Tibial nerve (tissue), 4 donors: ENCODE data around the gene HMCN2. TPM values are rescaled to one million over a fixed set of nuclear protein-coding genes. Genes with fewer than 3 reads are reported as not detected.

ENCODE experiments used
- DNase-seq, 2 donors: peaks; one replicate each; pipeline ENCODE4 v3.0.0-alpha.2; 2019; ENCODE audit warnings: low spot score in 2 of 2
- H3K27ac ChIP-seq, 4 donors: fragments of 200-600 bp; sonication (generic) in 3 of 4; one replicate each; pipeline ENCODE4 v1.5.1; 2017 to 2019; ENCODE audit warnings: mild to moderate bottlenecking in 1 of 4
- H3K27me3 ChIP-seq, 2 donors: fragments of 200-600 bp; sonication (generic) in 1 of 2; one replicate each; pipeline versions ENCODE4 v1.5.1 to v1.6.0; 2017 to 2019
- H3K36me3 ChIP-seq, 3 donors: fragments of 200-600 bp; sonication (generic); one replicate each; pipeline ENCODE4 v1.5.1; 2018 to 2019
- H3K4me1 ChIP-seq, 4 donors: fragments of 200-600 bp; sonication (generic) in 3 of 4; one replicate each; pipeline ENCODE4 v1.5.1; 2017 to 2019
- H3K4me3 ChIP-seq, 4 donors: fragments of 200-600 bp; sonication (generic) in 3 of 4; one replicate each; pipeline ENCODE4 v1.5.1; 2017 to 2019; ENCODE audit warnings: mild to moderate bottlenecking in 1 of 4, moderate library complexity in 1 of 4
- H3K9me3 ChIP-seq, 4 donors: fragments of 200-600 bp; sonication (generic) in 3 of 4; one replicate each; pipeline ENCODE4 v1.5.1; 2017 to 2019
- EP300 ChIP-seq, 2 donors: sonication (generic); formaldehyde crosslinking; IDR thresholded peaks; one replicate each; pipeline ENCODE4 v1.6.1; 2017; ENCODE audit warnings: antibody characterized with exemption in 2 of 2, mild to moderate bottlenecking in 1 of 2
- POLR2A ChIP-seq, 2 donors: fragments of 450-650 bp; IDR thresholded peaks; one replicate each; pipeline ENCODE4 v1.6.1; 2017; ENCODE audit warnings: antibody characterized with exemption in 2 of 2, mild to moderate bottlenecking in 2 of 2, moderate library complexity in 2 of 2
- WGBS, 2 donors: methylation state at CpG; one replicate each; pipeline ENCODE4 v1.1.5; 2018; 5-methylcytosine and 5-hydroxymethylcytosine counted together
- total RNA-seq, 4 donors: library from RNA; depleted of rRNA; stranded (reverse); fragments of >200 nt; gene quantifications; one replicate each; pipeline ENCODE4 v1.1.0, GENCODE V29; 2016
- TF ChIP-seq, protein P1 (sequence below), 5 experiments: fragments of 200-600 bp in 3 of 5; fragments of 450-650 bp in 2 of 5; sonication (generic) in 3 of 5; IDR thresholded peaks; one replicate each; pipeline ENCODE4 v1.5.1; 2016 to 2019; ENCODE audit warnings: antibody characterized with exemption in 5 of 5, mild to moderate bottlenecking in 3 of 5, moderate library complexity in 2 of 5

HMCN2 gene
- total RNA-seq, 4 donors from 2014 or later, result 0.90 to 53.7 (median 20.3) TPM

DNA sequence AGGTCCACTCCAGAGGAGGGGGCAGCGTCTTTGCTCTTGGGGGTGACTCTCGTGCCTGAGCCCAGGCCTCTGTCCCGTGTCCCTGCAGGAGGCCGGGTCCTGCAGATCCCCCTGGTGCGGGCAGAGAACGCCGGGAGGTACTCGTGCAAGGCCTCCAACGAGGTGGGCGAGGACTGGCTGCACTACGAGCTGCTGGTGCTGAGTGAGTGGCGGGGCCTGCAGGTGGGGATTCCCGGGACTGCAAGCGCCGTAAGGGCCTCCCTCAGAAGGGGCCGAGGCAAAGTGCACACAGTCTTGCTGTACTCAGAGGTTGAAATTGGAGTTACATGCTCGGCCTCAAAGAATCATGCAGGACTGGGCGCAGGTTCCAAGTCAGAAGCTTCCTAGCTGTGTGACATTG lies 116.5 kb downstream of the HMCN2 start:
- 72 to 77% methylated on average over 18 of the region's 18 CpGs for WGBS, 2 donors
- H3K9me3 ChIP-seq, result no peaks in the 10 kb centered on the region
- no peak overlapping the region for H3K4me3 ChIP-seq
- DNase-seq, result no peak
- H3K4me1 ChIP-seq, result no peaks in the 10 kb centered on the region
- no peak for TF ChIP-seq POLR2A (IDR thresholded peaks at IDR 0.05)
- TF ChIP-seq, protein P1, sequence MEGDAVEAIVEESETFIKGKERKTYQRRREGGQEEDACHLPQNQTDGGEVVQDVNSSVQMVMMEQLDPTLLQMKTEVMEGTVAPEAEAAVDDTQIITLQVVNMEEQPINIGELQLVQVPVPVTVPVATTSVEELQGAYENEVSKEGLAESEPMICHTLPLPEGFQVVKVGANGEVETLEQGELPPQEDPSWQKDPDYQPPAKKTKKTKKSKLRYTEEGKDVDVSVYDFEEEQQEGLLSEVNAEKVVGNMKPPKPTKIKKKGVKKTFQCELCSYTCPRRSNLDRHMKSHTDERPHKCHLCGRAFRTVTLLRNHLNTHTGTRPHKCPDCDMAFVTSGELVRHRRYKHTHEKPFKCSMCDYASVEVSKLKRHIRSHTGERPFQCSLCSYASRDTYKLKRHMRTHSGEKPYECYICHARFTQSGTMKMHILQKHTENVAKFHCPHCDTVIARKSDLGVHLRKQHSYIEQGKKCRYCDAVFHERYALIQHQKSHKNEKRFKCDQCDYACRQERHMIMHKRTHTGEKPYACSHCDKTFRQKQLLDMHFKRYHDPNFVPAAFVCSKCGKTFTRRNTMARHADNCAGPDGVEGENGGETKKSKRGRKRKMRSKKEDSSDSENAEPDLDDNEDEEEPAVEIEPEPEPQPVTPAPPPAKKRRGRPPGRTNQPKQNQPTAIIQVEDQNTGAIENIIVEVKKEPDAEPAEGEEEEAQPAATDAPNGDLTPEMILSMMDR (IDR thresholded peaks at IDR 0.05), result no peak
- no peak for TF ChIP-seq EP300 (IDR thresholded peaks at IDR 0.05)
- H3K27ac ChIP-seq, result no peak overlapping the region
- no peaks in the 10 kb centered on the region for H3K36me3 ChIP-seq
- H3K27me3 ChIP-seq, result no peaks in the 10 kb centered on the region

DNA sequence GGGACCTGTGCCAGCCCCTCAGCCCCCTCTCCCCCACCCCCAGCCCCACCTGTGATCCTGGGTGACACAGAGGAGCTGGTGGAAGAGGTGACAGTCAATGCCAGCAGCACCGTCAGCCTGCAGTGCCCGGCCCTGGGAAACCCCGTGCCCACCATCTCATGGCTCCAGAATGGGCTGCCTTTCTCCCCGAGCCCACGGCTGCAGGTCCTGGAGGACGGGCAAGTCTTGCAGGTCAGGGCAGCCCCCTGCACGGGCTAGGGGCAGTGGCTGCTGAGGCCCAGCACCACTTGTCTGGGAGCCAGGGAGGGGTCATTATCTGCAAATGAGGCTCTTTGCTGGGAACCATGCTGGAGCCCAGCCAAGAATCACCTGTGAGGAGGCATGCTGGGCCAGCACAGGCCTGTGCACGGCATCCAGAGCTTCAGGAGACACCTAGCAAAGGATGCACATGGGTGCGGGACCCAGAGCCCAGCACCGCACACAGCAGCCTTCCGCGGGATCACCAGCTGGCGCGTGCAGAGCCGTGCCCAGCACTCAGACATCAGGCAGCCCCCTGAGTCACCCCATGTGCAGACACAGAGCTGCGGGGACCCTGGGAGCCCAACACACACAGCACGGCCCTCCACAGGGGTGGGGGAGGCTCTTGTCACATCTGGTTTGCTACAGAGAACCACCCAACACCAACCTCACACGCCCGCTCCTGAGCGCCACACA lies 117.2 kb downstream of the HMCN2 start:
- Histone ChIP-seq H3K9me3 (no peaks in the 10 kb centered on the region), H3K4me3 (no peak overlapping the region), H3K27me3 (no peaks in the 10 kb centered on the region), H3K36me3 (no peaks in the 10 kb centered on the region), H3K4me1 (no peaks in the 10 kb centered on the region), H3K27ac (no peak overlapping the region)
- TF ChIP-seq EP300 (IDR thresholded peaks at IDR 0.05), result no peak
- TF ChIP-seq, protein P1 (IDR thresholded peaks at IDR 0.05), result no peak
- no peak for TF ChIP-seq POLR2A (IDR thresholded peaks at IDR 0.05)
- no peak for DNase-seq
- 63 to 84% methylated on average over 3 to 15 of the region's 20 CpGs for WGBS, 2 donors

DNA sequence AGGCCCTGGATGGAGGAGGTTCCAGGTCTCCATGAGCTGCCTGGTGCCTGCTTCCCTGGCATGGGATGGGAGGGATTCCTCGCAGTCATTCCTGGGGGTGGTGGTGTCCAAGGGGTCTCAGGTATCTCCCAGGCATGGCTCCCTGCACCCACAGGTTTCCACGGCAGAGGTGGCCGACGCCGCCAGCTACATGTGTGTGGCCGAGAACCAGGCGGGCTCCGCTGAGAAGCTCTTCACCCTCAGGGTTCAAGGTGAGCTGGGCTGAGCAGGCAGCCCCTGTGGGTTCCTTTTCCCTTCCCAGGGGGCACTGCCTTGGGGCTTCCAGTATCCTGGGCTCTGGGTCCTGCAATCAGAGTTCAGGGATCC lies 117.8 kb downstream of the HMCN2 start:
- H3K9me3 ChIP-seq, result no peaks in the 10 kb centered on the region
- TF ChIP-seq, protein P1 (IDR thresholded peaks at IDR 0.05), result no peak
- no peak for TF ChIP-seq POLR2A (IDR thresholded peaks at IDR 0.05)
- TF ChIP-seq EP300 (IDR thresholded peaks at IDR 0.05), result no peak

DNA sequence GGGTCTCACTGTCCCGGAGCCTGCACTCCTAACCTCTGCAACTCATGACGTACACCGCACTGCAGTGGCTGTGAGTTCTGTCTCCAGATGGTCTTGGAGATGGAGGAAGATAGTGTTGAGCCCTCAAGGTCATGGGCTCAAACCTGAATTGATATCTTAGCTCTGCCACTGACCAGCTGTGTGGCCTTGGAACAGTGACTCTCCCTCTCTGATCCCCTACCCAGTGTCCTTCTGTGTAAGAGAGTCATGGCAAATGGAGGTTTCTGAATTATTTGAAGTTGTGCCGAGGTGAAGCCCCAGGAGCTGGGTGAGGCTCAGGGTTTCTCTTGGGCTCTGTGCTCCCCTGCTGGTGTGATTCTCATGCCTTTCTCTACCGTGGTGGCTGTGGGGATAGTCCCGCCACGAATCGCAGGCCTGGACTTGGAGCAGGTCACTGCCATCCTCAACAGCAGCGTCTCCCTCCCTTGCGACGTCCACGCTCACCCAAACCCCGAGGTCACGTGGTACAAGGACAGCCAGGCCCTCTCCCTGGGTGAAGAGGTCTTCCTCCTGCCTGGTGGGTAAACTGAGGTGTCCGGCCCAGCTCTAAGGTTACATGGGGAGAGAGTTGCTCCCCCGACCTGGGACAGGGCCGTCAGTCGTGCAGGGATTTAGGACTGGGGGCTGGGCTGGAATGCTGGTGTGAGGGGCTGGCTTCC lies 118.6 kb downstream of the HMCN2 start:
- H3K27ac ChIP-seq, result no peak overlapping the region
- DNase-seq, result no peak
- no peaks in the 10 kb centered on the region for H3K9me3 ChIP-seq
- TF ChIP-seq POLR2A (IDR thresholded peaks at IDR 0.05) (no peak), EP300 (IDR thresholded peaks at IDR 0.05) (no peak)
- TF ChIP-seq, protein P1 (IDR thresholded peaks at IDR 0.05), result no peak
- H3K36me3 ChIP-seq, result no peaks in the 10 kb centered on the region
- no peaks in the 10 kb centered on the region for H3K27me3 ChIP-seq
- no peak overlapping the region for H3K4me3 ChIP-seq
- 65 to 81% methylated on average over 8 to 18 of the region's 18 CpGs for WGBS, 2 donors
- no peaks in the 10 kb centered on the region for H3K4me1 ChIP-seq

More for the DNA sequence above, 117.8 kb downstream of the HMCN2 start:
- no peak for DNase-seq
- H3K4me1 ChIP-seq, result no peaks in the 10 kb centered on the region
- no peak overlapping the region for H3K4me3 ChIP-seq
- no peak overlapping the region for H3K27ac ChIP-seq
- 100% methylated on average over 2 of the region's 8 CpGs; no CpG with 5 or more reads in 1 of the 2 donors for WGBS, 2 donors
- no peaks in the 10 kb centered on the region for H3K36me3 ChIP-seq
- no peaks in the 10 kb centered on the region for H3K27me3 ChIP-seq

DNA sequence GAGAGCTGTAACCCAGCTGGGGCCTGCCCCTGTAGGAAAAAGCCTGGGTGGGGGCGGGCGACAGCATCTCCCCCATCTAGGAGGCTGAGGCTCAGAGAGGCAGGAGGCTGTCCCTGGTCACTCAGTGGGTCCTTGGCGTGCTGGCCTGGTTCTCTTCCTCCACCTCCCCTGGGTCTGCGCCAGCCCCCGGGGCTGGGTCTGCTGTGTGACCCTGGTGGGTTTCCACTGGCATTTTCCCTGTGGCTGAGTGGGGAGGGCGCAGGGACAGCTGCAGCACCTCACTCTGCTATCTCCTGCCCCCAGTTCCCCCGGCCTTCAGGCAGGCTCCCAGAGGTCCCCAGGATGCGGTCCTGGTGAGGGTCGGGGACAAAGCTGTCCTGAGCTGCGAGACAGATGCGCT lies 119.7 kb downstream of the HMCN2 start:
- no peak overlapping the region for H3K27ac ChIP-seq
- H3K4me1 ChIP-seq, result no peaks in the 10 kb centered on the region
- DNase-seq, result no peak
- H3K27me3 ChIP-seq, result no peaks in the 10 kb centered on the region
- H3K4me3 ChIP-seq, result no peak overlapping the region
- H3K36me3 ChIP-seq, result no peaks in the 10 kb centered on the region
- 69 to 84% methylated on average over 3 to 6 of the region's 11 CpGs for WGBS, 2 donors
- TF ChIP-seq EP300 (IDR thresholded peaks at IDR 0.05) (no peak), POLR2A (IDR thresholded peaks at IDR 0.05) (no peak)
- TF ChIP-seq, protein P1 (IDR thresholded peaks at IDR 0.05), result no peak
- no peaks in the 10 kb centered on the region for H3K9me3 ChIP-seq
